ENCODE measurements around the gene ERCC4. TPM values are rescaled to one million over a fixed set of nuclear protein-coding genes. Genes with fewer than 3 reads are reported as not detected.

ERCC4 gene
- total RNA-seq, 1 experiment from 2014 or later = 23.4 TPM

DNA sequence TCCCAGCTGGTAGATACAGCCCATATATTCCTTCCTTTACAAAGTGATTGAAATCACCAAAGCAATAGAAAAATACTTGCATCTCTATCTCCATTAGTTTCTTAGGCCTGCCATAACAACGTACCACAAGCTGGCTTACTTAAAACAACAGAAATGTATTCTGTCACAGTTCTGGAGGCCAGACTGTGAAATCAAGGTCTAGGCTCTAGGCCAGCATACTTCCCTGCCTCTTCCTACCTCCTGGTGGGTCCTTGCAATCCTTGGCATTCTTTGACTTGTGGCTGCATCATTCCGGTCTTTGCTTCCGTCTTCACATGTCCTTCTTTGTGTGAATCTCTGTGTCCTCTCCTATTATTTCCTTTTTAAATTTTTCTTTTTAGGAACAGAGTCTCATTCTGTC, 62.5 kb downstream of the ERCC4 start:
- no peaks in the 10 kb centered on the region for H3K36me3 ChIP-seq (ENCODE audit: control insufficient read depth, insufficient read depth, low read length)
- in situ Hi-C loops (cut with HindIII; ENCODE audit: low pct_unique_long_range_greater_than_20kb, low sequenced_read_pairs) = no loop called here
- H3K27me3 ChIP-seq (ENCODE audit: control insufficient read depth, insufficient read depth, low read length) = no peaks in the 10 kb centered on the region
- H3K9me3 ChIP-seq (ENCODE audit: control insufficient read depth, insufficient read depth, low read depth, low read length) = peaks cover 10% of the 10 kb centered on the region; the same call in 1 of the 2 replicates
- POLR2A ChIA-PET = interaction anchor here (0.6 kb wide), 1 partner anchor 25 kb away, joined by 3 read pairs; no protein-coding TSS in a partner anchor
- DNase-seq (ENCODE audit: low read depth, low spot score) (no peak), ATAC-seq (no peak)
- H3K4me1 ChIP-seq (ENCODE audit: control insufficient read depth, insufficient read depth, low read length) = no peaks in the 10 kb centered on the region; the same call in 1 of the 2 replicates
- no TSS peak for BruUV-seq (replicated peaks)
- CTCF ChIA-PET = no interaction called here
- TF ChIP-seq POLR2AphosphoS5 (IDR thresholded peaks at IDR 0.05; ENCODE audit: low read depth, low read length) (no peak), CTCF (IDR thresholded peaks at IDR 0.05) (no peak), SIN3A (IDR thresholded peaks at IDR 0.05; ENCODE audit: borderline replicate concordance, insufficient read depth, low read depth, low read length) (no peak), TCF7L2 (IDR thresholded peaks at IDR 0.05; ENCODE audit: low read depth, low read length) (no peak)
- TF ChIP-seq, protein P1, sequence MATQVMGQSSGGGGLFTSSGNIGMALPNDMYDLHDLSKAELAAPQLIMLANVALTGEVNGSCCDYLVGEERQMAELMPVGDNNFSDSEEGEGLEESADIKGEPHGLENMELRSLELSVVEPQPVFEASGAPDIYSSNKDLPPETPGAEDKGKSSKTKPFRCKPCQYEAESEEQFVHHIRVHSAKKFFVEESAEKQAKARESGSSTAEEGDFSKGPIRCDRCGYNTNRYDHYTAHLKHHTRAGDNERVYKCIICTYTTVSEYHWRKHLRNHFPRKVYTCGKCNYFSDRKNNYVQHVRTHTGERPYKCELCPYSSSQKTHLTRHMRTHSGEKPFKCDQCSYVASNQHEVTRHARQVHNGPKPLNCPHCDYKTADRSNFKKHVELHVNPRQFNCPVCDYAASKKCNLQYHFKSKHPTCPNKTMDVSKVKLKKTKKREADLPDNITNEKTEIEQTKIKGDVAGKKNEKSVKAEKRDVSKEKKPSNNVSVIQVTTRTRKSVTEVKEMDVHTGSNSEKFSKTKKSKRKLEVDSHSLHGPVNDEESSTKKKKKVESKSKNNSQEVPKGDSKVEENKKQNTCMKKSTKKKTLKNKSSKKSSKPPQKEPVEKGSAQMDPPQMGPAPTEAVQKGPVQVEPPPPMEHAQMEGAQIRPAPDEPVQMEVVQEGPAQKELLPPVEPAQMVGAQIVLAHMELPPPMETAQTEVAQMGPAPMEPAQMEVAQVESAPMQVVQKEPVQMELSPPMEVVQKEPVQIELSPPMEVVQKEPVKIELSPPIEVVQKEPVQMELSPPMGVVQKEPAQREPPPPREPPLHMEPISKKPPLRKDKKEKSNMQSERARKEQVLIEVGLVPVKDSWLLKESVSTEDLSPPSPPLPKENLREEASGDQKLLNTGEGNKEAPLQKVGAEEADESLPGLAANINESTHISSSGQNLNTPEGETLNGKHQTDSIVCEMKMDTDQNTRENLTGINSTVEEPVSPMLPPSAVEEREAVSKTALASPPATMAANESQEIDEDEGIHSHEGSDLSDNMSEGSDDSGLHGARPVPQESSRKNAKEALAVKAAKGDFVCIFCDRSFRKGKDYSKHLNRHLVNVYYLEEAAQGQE (IDR thresholded peaks at IDR 0.05; ENCODE audit: insufficient read depth in 1 of 2, low read depth in 2 of 2, low read length in 1 of 2) = no peak
- no peak overlapping the region; the same call in 1 of the 2 replicates for H3K27ac ChIP-seq (ENCODE audit: low read length)
- intact Hi-C loops (cut with micrococcal nuclease; ENCODE audit: unreplicated experiment) = no loop called here
- H3K4me3 ChIP-seq (ENCODE audit: low read depth in 2 of 2, low read length in 2 of 2) = no peak overlapping the region

DNA sequence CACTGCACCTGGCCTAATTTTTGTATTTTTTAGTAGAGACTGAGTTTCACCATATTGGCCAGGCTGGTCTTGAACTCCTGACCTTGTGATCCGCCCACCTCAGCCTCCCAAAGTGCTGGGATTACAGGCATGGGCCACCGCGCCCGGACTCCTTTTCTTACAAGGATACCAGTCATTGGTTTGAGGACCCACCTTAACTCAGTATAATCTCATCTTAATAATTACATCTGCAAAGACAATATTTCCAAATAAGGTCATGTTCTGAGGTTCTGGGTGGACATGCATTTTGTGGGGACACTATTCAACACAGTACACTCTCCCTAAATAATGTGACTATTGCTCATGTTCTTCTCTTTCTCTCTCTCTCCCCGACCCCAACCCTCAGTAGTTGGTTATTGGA, 63.7 kb downstream of the ERCC4 start:
- no peaks in the 10 kb centered on the region for H3K36me3 ChIP-seq (ENCODE audit: control insufficient read depth, insufficient read depth, low read length)
- intact Hi-C loops (cut with micrococcal nuclease; ENCODE audit: unreplicated experiment) (no loop called here), in situ Hi-C loops (cut with HindIII; ENCODE audit: low pct_unique_long_range_greater_than_20kb, low sequenced_read_pairs) (no loop called here)
- H3K27me3 ChIP-seq (ENCODE audit: control insufficient read depth, insufficient read depth, low read length) = no peaks in the 10 kb centered on the region
- H3K9me3 ChIP-seq (ENCODE audit: control insufficient read depth, insufficient read depth, low read depth, low read length) = peaks cover 10% of the 10 kb centered on the region; the same call in 1 of the 2 replicates
- no TSS peak for BruUV-seq (replicated peaks)
- H3K27ac ChIP-seq (ENCODE audit: low read length) = peak overlapping the region; percentile 55; the same call in 1 of the 2 replicates
- no peaks in the 10 kb centered on the region; the same call in 1 of the 2 replicates for H3K4me1 ChIP-seq (ENCODE audit: control insufficient read depth, insufficient read depth, low read length)
- no peak for ATAC-seq
- no peak for DNase-seq (ENCODE audit: low read depth, low spot score)
- ChIA-PET CTCF (no interaction called here), POLR2A (no interaction called here)
- TF ChIP-seq, protein P1 (IDR thresholded peaks at IDR 0.05; ENCODE audit: insufficient read depth in 1 of 2, low read depth in 2 of 2, low read length in 1 of 2) = no peak
- no peak for TF ChIP-seq POLR2AphosphoS5 (IDR thresholded peaks at IDR 0.05; ENCODE audit: low read depth, low read length)
- TF ChIP-seq SIN3A (IDR thresholded peaks at IDR 0.05; ENCODE audit: borderline replicate concordance, insufficient read depth, low read depth, low read length) = no peak
- TF ChIP-seq TCF7L2 (IDR thresholded peaks at IDR 0.05; ENCODE audit: low read depth, low read length) = no peak
- TF ChIP-seq CTCF (IDR thresholded peaks at IDR 0.05) = no peak
- no peak overlapping the region for H3K4me3 ChIP-seq (ENCODE audit: low read depth in 2 of 2, low read length in 2 of 2)

Measured in Panc1 (cell line).